HTR-8/SVneo (cell line): ENCODE measurements around the gene JMJD8.

ENCODE experiments used
- DNase-seq: peaks from one replicate; pipeline ENCODE4 v3.0.0; 2011; ENCODE audit warnings: low spot score, mixed read lengths; ENCODE audit not compliant: insufficient read length
- FAIRE-seq: peaks from 2 replicates; lab custom pipeline; 2011; peaks lifted over from hg19 to GRCh38; lab: Jason Lieb, UNC

The JMJD8 gene

DNA sequence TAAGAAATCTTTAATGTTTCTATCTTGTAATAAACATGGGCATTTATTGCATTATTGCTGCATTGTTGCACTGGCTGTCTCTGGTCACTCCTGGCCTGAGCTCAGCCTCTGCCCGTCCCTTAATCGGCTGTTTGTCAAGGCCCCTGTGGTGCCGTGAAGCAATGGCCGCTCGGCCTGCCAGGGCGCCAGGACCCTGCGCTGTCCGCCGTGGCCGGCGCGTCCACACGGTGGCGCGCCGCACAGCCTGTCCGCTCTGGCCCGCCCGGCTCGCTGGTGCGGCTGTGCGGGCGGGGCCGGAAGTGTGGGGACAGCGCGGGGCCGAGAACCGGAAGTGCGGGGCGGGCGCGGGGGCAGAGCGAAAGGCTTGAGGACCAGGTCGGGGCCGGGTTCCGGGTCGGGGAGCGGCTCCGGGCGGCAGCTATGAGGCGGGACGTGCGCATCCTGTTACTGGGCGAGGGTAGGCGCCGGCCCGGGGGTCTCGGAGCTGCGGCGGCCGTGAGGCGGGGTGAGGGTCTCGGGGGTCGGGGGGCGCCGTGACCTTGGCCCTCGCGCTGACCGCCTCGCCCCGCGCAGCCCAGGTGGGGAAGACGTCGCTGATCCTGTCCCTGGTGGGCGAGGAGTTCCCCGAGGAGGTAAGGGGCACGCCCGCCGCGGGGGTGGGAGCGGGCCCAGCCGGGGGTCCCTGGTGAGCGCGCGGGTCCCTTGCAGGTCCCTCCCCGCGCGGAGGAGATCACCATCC lies 16.2 kb downstream of the JMJD8 start, which contains the start of gene RHOT2:
Gene RHOT2 (plus strand): TSS at position 353 of the 739 bp plus-strand sequence. CDS start 68 bp downstream, at position 421.
- FAIRE-seq (peak; percentile 99), DNase-seq (peak; percentile 84)

DNA sequence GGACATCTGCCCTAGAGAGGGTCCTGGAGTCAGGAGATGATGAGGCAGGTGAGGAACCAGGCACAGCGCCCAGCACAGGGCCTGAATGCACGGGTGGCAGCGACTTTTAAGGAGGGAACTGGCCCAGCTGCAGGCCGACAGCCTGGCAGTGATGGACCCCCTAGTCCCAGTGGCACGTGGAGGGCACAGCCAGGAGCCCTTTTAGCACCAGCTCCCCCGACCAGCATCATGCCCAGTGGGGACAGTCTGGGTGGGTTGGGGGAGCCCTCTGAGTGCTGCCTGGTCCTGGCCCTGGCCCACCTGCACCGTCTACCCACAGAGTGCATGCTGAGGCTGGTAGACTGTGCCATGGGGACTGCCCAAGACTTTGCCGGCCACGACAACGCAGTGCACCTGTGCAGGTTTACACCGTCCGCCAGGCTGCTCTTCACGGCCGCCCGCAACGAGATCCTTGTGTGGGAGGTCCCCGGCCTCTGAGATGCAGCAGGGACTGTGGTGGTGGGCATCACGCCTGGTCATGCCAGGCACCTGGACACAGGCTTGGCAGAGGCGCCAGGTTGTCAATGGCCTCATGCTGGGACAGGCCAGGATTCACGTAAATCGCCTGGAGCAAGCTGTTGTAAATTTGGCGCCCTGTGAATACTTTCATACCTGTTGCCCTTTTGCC lies 16.9 kb downstream of the JMJD8 start:
- peak; percentile 42 for FAIRE-seq
- no peak for DNase-seq

DNA sequence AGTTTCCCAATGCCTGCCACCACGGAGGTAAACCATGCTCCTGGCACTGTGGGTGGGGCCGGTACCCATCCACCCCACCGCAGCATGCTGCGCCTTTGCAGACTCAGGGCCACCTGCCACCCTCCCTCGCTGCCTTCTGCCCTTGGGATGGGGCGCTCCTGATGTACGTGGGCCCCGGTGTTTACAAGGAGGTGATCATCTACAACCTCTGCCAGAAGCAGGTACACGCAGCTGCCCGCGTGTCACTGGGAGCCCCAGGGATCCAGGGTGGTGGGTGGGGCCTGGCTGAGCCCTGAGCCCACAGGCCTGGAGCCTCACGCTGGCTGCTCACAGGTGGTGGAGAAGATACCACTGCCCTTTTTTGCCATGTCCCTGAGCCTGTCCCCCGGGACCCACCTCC lies 17.6 kb downstream of the JMJD8 start:
- DNase-seq (no peak), FAIRE-seq (no peak)

DNA sequence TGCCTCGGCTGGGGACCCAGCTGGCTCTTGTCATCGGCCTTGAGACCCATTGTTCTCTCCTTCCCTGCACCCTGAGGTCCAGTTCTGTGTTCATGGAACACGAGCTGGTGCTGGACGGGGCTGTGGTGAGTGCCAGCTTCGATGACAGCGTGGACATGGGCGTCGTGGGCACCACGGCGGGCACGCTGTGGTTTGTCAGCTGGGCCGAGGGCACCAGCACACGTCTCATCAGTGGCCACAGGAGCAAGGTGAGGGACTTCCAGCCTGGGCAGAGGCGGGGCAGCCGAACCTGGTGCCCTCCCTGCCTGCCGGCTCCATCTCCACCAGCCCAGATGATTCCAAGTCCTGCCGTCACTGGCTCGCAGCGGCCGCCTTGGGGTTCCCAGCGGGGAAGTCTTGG lies 21.5 kb downstream of the JMJD8 start:
- no peak for FAIRE-seq

DNA sequence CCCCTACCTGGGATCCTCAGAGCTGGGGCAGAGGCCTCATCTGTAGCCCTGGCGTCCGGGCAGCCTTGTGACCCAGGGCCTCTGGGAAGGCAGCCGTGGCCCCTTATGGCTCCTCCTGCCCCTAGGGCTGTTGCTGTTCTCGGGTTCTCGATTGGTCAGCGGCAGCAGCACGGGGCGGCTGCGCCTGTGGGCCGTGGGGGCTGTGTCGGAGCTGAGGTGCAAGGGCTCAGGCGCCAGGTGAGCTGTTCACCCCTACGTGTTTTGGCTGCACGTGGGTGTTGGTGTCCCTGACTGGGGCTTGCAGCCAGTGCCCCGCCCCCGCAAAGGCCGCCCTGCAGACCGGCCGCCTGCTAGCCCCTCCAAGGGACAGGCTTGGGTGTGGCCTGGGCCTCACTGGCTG lies 22.0 kb downstream of the JMJD8 start:
- no peak for FAIRE-seq

More for the DNA sequence above, 21.5 kb downstream of the JMJD8 start:
- DNase-seq, result no peak

DNA sequence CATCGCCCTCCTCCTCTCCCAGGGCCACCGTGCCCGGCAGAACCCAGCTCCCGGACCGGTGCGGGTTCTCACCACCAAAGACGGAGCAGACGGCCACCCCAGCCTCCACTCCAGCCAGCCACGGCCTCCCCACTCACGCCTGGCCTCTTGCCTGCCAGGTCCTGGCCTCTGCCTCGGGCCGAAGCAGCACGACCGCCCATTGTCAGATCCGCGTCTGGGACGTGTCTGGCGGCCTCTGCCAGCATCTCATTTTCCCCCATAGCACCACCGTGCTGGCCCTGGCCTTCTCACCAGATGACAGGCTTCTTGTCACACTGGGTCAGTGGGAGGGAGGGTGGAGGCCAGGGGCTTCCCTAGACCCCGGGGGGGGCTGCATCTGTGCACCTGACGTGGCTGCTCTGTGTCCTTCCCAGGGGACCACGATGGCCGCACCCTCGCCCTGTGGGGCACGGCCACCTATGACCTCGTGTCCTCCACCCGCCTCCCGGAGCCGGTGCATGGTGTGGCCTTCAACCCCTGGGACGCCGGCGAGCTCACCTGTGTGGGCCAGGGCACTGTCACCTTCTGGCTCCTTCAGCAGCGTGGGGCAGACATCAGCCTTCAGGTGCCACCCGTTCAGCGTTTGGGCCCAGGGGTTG lies 22.8 kb downstream of the JMJD8 start:
- no peak for DNase-seq
- FAIRE-seq, result no peak

More for the DNA sequence above, 22.0 kb downstream of the JMJD8 start:
- DNase-seq, result no peak

DNA sequence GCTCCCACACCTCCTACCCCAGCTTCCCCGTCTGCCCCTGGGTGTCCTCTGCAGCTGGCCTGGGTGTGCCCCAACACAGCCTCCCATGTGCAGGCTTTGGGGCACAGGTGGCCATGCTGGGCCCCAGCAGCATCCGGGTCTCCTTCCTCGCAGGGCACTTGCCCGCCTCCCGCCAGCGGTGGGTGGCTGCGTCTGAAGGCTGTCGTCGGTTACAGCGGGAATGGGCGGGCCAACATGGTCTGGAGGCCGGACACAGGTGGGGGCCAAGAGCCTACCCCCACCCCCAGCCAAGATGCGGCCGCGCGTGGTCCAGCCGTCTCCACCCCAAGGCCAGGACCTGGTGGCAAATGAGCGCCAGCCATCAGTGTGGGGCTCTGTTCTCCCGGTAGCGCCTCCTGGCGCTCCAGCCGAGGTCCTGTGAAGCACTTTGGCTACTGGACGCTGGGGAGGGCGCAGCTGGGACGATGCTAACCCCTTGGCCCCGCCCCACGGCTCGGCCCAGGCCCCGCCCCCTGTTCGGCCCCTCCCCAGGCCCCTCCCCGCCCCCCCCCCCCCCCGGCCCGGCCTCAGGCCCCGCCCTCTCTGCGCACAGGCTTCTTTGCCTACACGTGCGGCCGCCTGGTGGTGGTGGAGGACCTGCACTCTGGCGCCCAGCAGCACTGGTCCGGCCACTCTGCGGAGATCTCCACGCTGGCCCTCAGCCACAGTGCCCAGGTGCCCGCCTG lies 23.5 kb downstream of the JMJD8 start:
- FAIRE-seq (no peak), DNase-seq (no peak)

DNA sequence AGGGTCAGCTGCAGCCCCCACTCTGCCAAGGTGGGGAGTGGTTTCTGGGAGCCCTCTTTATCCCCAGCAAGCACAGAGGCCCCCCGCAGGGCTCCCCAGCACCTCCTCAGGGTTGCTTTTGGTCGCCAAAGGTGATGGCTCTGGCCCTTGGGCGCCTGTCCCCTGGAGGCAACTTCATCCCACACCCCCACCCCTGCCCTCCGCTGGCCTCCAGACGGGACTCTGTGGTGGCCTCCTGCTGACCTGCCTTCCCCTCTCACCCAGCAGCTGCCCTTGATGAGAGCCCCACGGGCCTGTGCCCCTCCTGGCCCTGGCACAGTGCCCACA lies 24.0 kb downstream of the JMJD8 start:
- no peak for FAIRE-seq

DNA sequence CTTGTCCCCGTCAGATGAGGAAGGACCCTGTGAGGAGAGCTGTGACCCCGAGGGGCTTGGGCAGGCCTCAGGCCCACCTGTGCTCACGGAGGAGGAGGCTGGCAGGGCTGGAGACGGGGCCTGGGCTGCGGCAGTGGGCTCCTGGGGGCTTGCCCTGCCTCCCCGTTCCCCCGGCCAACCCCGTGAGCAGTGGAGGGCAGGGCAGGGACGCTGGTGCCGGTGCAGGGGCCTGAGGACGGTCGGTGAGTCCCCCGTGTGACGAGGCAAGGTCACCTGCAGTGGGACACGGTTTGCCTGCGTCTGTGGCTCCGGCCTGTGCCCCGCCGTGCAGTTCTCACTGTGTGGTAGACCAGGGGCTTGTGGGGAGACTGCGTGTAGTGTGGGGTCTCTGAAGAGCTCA lies 24.5 kb downstream of the JMJD8 start:
- FAIRE-seq (no peak), DNase-seq (no peak)

More for the DNA sequence above, 24.0 kb downstream of the JMJD8 start:
- no peak for DNase-seq

DNA sequence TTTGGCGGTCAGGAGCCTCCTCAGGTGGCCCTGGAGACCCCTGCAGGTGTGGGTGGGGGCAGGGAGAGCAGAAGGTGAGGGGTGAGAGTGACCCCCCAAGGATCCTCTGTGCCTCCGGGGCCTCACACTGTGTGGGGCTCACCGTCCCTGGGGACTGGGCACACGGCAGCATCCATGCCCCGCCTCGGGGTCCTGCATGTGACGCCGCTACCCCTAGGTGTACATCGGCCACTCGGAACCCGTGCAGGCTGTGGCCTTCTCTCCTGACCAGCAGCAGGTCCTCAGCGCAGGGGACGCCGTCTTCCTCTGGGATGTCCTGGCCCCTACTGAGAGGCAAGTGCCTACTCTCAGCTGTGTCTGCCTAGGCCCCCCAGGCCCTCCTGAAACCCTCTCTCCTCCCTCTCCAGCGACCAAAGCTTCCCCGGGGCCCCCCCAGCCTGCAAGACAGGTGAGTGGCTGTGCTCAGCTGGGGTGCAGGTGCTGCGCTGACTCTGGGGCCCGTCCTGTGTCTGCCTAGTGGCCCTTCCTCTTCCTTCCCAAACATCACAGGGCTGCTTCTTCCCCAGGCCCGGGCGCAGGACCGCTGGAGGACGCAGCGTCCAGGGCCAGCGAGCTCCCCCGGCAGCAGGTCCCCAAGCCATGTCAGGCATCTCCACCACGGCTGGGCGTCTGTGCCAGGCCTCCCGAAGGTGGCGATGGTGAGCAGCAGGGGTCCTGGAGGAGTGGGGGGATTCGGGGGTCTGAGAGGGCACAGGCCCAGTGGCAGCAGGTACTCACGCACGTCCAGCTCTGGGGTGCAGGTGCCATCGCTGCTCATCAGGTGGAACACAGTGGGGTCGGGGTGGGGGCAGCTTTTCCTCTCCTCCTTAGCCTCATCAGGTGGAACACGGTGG lies 25.2 kb downstream of the JMJD8 start:
- no peak for FAIRE-seq
- no peak for DNase-seq

DNA sequence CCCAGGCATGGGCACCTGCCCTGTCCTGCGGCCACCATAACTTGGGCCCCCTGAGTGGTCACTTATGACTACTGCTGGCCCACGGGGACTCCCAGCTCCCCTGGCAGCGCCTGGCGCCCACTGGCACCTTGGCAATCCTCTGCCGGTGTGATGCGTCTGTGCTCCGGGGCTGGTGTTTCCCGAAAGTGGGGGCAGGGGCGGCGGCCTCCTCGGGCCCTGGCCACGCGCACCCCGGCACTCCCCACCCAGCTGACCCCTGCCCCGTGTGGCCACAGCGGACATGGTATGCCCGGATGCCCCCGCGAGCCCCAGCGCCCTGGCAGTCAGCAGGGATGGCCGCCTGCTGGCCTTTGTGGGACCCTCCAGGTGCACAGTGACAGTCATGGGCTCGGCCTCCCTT lies 26.6 kb downstream of the JMJD8 start:
- no peak for FAIRE-seq

DNA sequence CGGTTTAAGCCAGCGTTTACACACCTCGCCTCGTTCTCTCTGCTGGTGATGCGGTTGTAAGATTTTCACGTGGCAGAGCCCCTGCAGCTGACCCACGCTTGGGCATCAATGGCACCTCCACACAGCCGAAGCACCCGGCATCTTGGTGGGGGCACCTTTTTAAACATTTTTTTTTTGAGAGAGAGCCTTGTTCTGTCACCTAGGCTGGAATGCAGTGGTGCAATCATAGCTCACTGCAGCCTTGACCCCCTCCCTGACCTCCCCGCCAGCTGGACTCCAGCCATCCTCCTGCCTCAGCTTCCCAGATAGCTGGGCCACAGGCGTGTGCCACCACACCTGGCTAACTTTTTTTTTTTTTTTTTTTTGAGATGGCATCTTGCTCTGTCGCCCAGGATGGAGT lies 30.1 kb downstream of the JMJD8 start:
- DNase-seq (no peak), FAIRE-seq (no peak)

More for the DNA sequence above, 26.6 kb downstream of the JMJD8 start:
- DNase-seq, result no peak

DNA sequence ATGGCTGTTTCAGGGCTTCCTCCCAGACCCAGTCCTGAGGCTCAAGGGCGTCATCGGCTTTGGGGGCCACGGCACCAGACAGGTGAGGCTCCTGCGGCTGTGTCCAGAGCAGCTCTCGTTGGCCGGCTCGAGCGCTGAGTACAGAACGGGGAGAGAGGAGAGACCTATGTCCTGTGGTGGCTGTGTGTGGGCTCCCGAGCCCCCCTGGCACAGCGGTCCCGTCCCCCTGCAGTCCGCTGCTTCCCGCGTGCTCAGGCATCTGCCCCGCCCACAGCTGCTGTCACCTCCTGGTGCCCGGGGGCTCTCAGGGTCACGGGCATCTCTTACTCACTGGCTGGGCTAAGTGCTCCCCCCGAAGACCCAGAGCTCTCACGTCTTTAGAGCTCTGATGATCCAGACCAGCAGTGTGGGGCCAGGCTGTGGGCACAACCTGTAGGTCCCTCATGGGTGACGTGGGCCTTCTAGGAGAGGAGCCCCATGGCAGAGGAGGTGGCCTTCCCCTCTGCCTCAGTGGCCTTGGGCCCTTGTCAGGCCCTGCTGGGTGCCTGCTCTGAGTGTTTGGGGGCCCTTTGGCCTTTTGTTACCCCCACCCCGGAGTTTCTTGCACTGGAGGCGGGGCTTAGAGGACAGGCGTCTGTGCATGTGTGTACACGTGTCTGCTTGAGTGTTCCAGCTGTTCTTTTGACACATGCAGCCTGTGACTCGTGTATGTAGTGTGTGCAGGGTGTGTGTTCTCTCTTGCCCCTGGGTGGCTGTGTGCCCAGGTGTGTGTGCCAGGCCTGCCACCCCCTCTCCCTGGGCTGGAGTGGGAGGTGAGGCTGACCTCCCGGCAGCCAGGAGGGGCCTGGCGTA lies 31.5 kb downstream of the JMJD8 start:
- DNase-seq, result no peak
- no peak for FAIRE-seq

DNA sequence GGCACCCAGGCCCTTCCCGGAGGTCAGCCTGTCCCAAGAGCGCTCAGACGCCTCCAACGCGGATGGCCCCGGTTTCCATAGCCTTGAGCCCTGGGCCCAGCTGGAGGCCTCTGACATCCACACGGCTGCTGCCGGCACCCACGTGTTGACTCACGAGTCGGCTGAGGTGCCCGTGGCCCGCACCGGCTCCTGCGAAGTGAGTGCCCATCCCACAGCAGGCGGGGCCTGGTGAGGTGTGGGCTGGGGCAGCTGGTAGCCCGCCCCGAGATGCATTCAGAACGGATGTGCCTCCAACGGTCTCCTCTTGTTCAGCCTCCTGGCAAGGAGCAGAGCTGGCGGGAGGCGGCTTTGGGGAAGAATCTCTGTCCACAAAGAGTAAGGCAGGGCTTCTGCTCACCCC lies 32.3 kb downstream of the JMJD8 start:
- FAIRE-seq (no peak), DNase-seq (no peak)

DNA sequence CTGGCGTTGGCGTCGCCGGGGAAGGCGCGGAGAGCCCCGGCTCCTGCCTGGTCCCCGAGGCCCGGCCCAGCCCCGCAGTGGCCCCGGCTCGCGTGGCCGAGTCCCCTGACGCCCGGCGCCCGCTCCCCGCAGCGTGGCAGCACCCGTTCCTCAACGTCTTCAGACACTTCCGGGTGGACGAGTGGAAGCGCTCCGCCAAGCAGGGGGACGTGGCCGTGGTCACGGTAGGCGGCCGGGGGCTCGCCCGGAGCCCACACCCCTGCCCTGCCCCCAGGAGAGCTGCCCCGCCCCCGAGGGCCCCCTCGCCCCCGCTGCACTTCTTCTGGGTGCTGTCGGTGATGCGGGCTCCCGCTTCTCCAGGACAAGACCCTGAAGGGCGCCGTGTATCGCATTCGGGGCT lies 34.5 kb downstream of the JMJD8 start:
- DNase-seq (no peak), FAIRE-seq (no peak)

DNA sequence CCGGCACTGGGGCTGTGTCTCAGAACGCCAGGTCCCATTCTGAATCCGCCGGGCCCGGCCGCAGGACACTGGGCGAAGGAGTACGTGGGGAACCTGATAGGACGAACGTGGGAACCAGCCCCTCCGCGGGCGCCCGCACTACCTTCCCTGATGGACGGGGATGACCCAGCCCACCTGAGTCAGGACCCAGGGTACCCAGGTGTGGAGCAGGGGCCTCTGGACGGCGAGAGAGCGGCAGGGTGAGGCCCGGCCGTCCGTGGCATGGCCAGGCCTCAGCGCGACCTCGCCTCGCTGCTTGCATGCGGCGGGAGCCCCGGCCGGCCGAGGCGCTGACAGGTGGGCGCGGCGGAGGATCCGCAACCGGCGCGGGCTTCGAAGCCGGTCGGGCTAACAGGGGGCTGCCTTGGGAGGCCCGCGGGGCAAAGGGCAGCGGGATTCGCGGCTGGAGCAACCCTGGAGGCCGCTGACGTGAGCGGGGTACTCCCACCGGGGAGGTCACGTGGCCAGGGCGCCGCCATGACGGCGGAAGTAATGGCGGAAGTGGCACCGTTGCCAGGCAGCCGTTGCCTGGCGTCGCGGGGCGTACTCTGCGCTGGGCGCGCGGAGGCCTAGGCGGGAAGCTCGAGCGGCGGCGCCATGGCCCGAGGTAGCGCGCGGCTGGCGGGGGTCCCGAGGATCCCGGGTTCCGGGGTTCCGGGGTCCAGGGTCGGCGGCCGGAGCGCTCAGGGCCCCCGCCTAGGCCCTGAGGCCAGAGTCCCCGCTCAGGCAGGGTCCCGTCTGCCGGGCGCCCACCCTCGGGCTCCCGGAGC lies 35.1 kb downstream of the JMJD8 start, which contains the start of gene WDR90:
Gene WDR90 (plus strand): TSS at position 585 of the 809 bp plus-strand sequence. CDS start 52 bp downstream, at position 637.
- peak; percentile 96 for DNase-seq
- FAIRE-seq, result peak; percentile 99

DNA sequence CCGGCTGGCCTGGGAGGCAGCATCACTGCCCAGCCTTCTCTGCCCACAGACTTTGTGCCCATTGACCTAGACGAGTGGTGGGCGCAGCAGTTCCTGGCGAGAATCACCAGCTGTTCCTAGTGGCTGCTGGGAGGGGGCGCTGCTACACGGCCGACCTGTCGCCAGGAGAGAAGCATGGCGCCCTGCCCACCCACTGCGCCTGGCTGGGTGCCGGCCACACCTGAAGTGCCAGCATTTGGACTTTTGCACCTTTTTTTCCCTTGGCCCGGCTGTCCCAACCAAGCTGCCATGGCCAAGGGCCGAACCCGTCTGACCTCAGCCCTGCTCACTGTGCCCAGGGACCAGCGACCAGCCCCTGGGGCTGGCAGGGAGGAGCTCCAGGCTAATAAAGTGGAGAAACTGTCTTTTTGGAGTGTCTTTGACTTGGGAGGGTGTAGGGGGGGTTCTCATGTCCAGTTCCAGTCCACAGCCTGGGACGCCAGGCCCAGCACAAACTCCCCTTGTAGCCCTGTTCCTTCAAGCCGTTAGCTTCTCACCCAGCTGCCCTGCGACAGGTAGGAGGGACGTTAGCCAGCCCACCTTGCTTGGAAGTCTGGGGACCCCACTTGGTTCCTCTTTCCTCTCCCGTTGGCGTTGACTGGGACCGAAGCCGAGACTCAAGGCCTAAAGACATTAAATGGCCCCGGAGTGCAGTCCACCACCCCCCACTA lies 35.9 kb downstream of the JMJD8 start:
- DNase-seq (no peak), FAIRE-seq (peak; percentile 40)
